PFSK-1 (cell line): ENCODE data around the gene SLC17A9.

ENCODE experiments used
- FOXP2 ChIP-seq: optimal IDR thresholded peaks from 2 replicates; pipeline ENCODE3; 2011; ENCODE audit warnings: borderline replicate concordance, control low read depth, inconsistent platforms; ENCODE audit not compliant: insufficient read depth; ENCODE audit errors: extremely low read length, extremely low read depth
- POLR2AphosphoS5 ChIP-seq: IDR thresholded peaks from 2 replicates; pipeline ENCODE4 v1.6.1; 2012; ENCODE audit warnings: low read depth, mild to moderate bottlenecking, control low read depth, low read length, moderate library complexity
- REST ChIP-seq, 2 experiments: IDR thresholded peaks; 2 replicates each; pipeline versions ENCODE4 v1.6.1 to v1.8.0; 2011 to 2012; ENCODE audit warnings: low read depth in 2 of 2, low read length in 2 of 2, control low read depth in 1 of 2, inconsistent platforms in 1 of 2, mild to moderate bottlenecking in 1 of 2, moderate library complexity in 1 of 2; ENCODE audit not compliant: insufficient read depth in 1 of 2
- SIN3A ChIP-seq: IDR thresholded peaks from 2 replicates; pipeline ENCODE4 v1.6.1; 2012; ENCODE audit warnings: mild to moderate bottlenecking, low read length, moderate library complexity, borderline replicate concordance; ENCODE audit not compliant: insufficient read depth
- TAF1 ChIP-seq: IDR thresholded peaks from 2 replicates; pipeline ENCODE4 v1.6.1; 2012; ENCODE audit warnings: low read length, control low read depth, borderline replicate concordance; ENCODE audit not compliant: insufficient read depth

The SLC17A9 gene

GRCh38 chr20:62910777-62911497 is 41.6 kb upstream of the SLC17A9 start:
- TF ChIP-seq TAF1 = no peak
- no peak for TF ChIP-seq REST (IDR thresholded peaks at IDR 0.05; ENCODE audit: insufficient read depth in 1 of 2, low read depth in 2 of 2, low read length in 2 of 2)
- TF ChIP-seq FOXP2 = no peak
- no peak for TF ChIP-seq POLR2AphosphoS5
- no peak for TF ChIP-seq SIN3A

GRCh38 chr20:62911701-62912280 is 40.7 kb upstream of the SLC17A9 start:
- TF ChIP-seq SIN3A = no peak
- no peak for TF ChIP-seq FOXP2
- no peak for TF ChIP-seq POLR2AphosphoS5
- TF ChIP-seq REST (IDR thresholded peaks at IDR 0.05; ENCODE audit: insufficient read depth in 1 of 2, low read depth in 2 of 2, low read length in 2 of 2) = no peak
- no peak for TF ChIP-seq TAF1

- TF ChIP-seq POLR2AphosphoS5 = no peak
- TF ChIP-seq FOXP2 = no peak
- no peak for TF ChIP-seq TAF1
- no peak for TF ChIP-seq REST (IDR thresholded peaks at IDR 0.05; ENCODE audit: insufficient read depth in 1 of 2, low read depth in 2 of 2, low read length in 2 of 2)
- no peak for TF ChIP-seq SIN3A
Measured at GRCh38 chr20:62913043-62913630, 39.4 kb upstream of the SLC17A9 start.

GRCh38 chr20:62914436-62914835 is 38.1 kb upstream of the SLC17A9 start:
- no peak for TF ChIP-seq TAF1
- TF ChIP-seq SIN3A = no peak
- no peak for TF ChIP-seq POLR2AphosphoS5
- TF ChIP-seq FOXP2 = no peak
- TF ChIP-seq REST (IDR thresholded peaks at IDR 0.05; ENCODE audit: insufficient read depth in 1 of 2, low read depth in 2 of 2, low read length in 2 of 2) = no peak
